Stimulated activated CD4-positive, alpha-beta T cell treated with anti-CD3 and anti-CD28 coated beads, Interleukin-1b, Interleukin-23, amount 100 ng/mL, for 48 hours (primary cell): ENCODE measurements around the gene ZGRF1.
"Not testable (repeated sequence)": the region's sequence is repeated elsewhere in the genome, so short reads cannot be mapped to it uniquely, and the experiment has no call there.

ENCODE experiments used
- DNase-seq: peaks from one replicate; pipeline ENCODE4 v3.0.0-alpha.2; 2020

Gene ZGRF1

GRCh38 chr4:112644595-112645535 is 8.2 kb upstream of the ZGRF1 start:
- not testable (repeated sequence) for DNase-seq

- no peak for DNase-seq
These were observed 5.8 kb upstream of the ZGRF1 start for GRCh38 chr4:112642526-112642925.

- no peak for DNase-seq
These were observed 800 bp upstream of the ZGRF1 start for GRCh38 chr4:112637552-112637866.

- no peak for DNase-seq
These were observed 3.1 kb downstream of the ZGRF1 start for GRCh38 chr4:112633477-112634235.

GRCh38 chr4:112626228-112626627 is 10.5 kb downstream of the ZGRF1 start:
- DNase-seq: no peak

- no peak for DNase-seq
These were observed 19.7 kb downstream of the ZGRF1 start for GRCh38 chr4:112616984-112617383.

- not testable (repeated sequence) for DNase-seq
These were observed 23.9 kb downstream of the ZGRF1 start for GRCh38 chr4:112612814-112613213.

- DNase-seq: no peak
These were observed 32.1 kb downstream of the ZGRF1 start for GRCh38 chr4:112604589-112604988.

GRCh38 chr4:112594993-112595392 is 41.7 kb downstream of the ZGRF1 start:
- no peak for DNase-seq

GRCh38 chr4:112593438-112594133 is 43.1 kb downstream of the ZGRF1 start:
- DNase-seq: no peak

- no peak for DNase-seq
These were observed 44.0 kb downstream of the ZGRF1 start for GRCh38 chr4:112592717-112593116.

GRCh38 chr4:112591593-112591992 is 45.1 kb downstream of the ZGRF1 start:
- DNase-seq: no peak

GRCh38 chr4:112589206-112589605 is 47.5 kb downstream of the ZGRF1 start:
- DNase-seq: no peak

GRCh38 chr4:112585977-112586736 is 50.6 kb downstream of the ZGRF1 start:
- no peak for DNase-seq

- no peak for DNase-seq
These were observed 69.2 kb downstream of the ZGRF1 start for GRCh38 chr4:112567536-112567935.

- no peak for DNase-seq
These were observed 71.9 kb downstream of the ZGRF1 start for GRCh38 chr4:112564706-112565270.

- DNase-seq: no peak
These were observed 73.1 kb downstream of the ZGRF1 start for GRCh38 chr4:112563431-112564200.

GRCh38 chr4:112562254-112562879 is 74.3 kb downstream of the ZGRF1 start:
- no peak for DNase-seq

- DNase-seq: no peak
These were observed 76.6 kb downstream of the ZGRF1 start for GRCh38 chr4:112560084-112560483.

GRCh38 chr4:112559053-112559452 is 77.7 kb downstream of the ZGRF1 start:
- no peak for DNase-seq
